Activated T-cell treated with anti-CD3 and anti-CD28 coated beads for 48 hours (primary cell): ENCODE data around the gene GDAP1L1.
"Not testable (repeated sequence)": the region's sequence is repeated elsewhere in the genome, so short reads cannot be mapped to it uniquely, and the experiment has no call there.

ENCODE experiments used
- DNase-seq: peaks from one replicate; pipeline ENCODE4 v3.0.0-alpha.2; 2020; ENCODE audit warnings: low read depth

GDAP1L1 gene

DNA sequence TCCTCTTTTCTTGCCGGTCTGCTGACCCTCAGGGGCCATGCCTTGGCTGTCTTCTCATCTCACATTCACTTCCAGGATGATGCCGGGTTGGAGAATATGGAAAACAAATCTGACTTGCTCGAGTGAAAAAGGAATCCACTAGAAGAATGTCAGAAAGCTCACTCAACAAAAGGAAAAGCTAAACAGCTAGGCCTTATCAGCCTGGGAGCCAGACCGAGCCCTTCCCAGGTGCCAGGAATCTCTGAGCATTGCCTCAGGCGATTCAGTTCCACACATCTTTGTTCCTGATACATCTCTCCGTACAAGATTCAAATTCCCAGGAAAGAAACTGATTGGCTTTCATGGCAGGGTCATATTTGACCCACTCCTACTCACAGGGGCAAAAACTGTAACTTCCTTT is 27.3 kb upstream of the GDAP1L1 start:
- DNase-seq: no peak

DNA sequence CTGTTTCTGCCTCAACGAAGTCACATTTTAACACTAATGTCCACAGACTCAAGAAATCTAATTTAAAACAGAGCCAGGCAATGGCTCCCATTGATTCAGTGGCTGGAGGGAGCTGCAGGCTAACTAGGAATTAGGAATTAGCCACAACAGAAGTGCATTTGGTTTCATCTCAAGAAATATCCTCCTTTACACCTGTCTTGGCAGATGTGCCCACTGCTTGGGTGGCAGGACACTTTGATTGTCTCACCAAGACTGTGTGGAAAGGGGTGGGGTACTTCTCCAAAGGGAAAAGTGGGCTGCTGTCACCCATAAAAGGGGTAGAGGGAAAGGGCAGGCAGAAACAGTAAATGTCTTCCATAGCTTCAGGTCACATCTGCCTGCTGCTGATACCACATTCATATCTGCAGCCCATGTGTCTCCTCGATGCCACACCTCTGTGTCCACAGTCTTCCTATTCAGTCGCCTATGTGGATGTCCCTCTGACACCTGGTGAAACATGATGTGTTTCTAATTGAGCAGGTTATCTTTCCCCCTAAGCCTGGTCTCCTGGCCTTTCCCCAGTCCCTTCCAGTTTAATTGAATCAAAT is 25.6 kb upstream of the GDAP1L1 start:
- DNase-seq: no peak

DNA sequence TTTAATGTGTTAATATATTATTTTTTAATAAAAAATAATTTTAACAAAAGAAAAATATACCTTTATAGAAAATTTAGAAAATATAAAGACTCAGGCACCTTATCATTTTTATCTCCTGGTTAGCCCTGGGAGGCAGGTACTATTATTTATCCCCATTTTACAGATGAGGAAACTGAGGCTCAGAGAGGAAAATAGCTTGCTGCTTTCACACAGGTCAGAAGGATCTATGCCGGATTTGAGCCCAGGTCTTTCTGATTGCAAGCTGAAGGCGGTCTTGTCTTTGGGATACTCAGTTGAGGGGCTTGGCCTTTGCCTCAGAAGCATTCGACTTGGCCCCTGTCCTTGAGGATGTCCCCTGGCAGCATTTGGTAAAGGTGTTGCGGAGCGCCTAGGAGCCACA is 25.1 kb upstream of the GDAP1L1 start:
- no peak for DNase-seq

DNA sequence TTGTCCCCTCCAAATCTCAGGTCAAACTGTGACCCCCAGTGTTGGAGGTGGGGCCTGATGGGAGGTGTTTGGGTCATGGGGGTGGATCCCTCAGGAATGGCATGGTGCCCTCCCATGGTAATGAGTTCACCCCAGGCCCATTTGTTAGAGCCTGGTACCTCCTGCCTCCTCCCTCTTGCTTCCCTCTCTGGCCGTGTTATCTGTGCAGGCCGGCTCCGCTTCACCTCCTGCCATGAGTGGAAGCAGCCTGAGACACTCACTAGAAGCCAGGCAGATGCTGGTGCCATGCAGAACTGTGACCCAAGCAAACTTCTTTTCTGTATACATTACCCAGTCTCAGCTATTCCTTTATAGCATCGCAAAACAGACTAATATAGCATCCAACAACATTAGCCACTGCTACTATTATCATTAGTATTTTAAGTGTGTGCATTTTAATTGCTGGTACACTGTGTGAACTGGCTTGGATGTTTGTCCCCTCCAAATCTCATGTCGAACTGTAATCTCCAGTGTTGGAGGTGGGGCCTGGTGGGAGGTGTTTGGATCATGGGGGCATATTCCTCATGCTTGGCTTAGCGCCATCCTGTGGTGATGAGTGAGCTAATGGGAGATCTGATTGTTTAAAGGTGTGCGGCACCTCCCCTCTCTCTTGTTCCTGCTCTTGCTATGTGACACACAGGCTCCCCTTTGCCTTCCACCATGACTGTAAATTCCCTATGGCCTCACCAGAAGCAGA is 24.3 kb upstream of the GDAP1L1 start:
- DNase-seq: no peak

DNA sequence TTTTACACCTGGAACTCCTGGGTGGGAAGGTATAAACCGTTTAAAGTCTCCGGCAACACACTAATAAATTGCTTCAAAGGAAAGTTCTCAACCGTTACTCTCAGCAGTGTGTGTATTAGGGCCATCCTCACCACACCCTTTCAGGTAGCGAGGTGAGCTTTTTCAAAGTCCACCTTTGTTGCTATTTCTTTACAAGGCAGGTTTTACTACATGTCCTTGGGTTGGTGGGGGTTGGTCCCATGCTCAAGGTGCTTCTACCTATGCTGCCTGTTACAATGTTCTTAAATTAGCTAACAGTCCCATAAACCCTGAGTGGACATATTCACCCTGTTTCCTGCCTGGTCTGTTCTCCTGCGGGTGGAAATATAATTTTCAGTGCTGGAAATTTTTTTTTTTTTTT is 23.4 kb upstream of the GDAP1L1 start:
- no peak for DNase-seq

DNA sequence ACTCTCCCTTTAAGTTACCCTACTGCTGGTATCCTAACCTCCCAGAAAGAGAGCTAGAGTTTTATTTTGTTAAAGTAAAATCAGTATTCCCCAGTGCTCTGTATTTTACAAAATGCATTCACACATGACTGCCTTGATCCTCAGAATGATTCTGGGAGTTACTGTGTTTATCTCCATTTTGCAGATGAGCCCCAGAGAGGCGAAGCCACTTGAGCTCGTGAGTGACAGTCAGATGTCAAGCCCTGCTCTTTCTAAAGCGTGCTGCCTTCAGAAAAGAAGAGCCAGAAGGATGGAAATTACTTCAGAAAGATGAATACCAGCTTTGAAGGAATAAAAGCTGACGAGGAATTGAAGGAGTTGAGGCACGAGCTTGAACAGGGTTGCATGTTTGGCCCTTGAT is 22.5 kb upstream of the GDAP1L1 start:
- DNase-seq: no peak

DNA sequence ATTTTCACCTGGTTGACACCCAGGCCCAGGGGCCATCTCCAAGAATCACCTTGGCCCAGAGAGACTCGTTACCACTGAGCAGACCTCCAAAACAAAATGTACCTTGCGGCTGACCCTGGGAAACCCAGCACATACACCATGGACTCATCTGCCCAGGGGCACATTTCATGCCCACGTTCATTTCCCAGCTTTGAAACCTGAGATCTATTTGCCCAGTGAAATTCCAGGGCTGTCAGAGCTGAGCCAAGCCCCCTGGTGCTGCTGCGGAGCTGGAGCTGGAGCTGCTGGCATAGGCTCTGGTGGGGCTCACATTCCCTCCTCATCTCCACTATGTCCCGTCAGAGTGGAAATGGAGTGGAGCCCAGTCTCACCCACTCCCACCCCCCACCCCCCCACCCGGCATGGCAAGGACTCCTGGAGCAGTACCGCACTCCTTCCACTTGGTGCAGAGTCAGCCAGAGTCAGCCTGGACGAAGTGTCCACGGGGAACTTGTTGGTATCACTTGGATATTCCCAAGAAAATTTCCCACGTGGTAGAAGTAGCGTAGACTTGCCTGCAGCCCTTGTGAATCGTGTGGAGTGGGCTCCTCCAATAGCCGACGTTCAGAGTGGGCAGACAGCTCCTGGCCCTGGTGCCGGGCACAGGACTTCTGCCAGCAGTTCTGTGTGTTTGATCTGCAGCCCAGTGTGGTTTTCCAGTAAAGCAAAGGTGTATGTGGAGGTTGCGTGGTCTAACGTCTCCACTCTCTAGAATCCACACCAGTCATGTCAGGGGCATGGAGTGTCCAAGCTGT is 18.4 kb upstream of the GDAP1L1 start:
- DNase-seq: no peak

DNA sequence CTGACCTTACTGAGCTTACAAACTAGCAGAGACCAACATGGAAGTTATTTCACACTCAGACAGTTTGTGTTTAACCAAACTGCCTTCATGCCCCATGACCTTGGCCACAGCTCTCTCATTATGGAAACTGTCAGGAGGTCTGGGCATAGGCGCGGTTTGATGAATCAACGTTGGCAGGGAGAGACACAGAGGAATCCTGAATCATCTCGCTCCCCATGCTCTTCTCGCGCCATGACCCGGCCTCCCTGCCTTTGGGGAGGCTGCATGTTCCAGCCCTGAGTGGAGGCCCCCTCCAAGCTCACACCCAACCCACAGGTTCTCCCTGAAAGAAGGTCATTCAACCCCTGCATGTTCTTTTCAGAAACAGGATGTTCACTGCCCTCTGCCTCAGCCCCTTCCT is 15.9 kb upstream of the GDAP1L1 start:
- DNase-seq: no peak

DNA sequence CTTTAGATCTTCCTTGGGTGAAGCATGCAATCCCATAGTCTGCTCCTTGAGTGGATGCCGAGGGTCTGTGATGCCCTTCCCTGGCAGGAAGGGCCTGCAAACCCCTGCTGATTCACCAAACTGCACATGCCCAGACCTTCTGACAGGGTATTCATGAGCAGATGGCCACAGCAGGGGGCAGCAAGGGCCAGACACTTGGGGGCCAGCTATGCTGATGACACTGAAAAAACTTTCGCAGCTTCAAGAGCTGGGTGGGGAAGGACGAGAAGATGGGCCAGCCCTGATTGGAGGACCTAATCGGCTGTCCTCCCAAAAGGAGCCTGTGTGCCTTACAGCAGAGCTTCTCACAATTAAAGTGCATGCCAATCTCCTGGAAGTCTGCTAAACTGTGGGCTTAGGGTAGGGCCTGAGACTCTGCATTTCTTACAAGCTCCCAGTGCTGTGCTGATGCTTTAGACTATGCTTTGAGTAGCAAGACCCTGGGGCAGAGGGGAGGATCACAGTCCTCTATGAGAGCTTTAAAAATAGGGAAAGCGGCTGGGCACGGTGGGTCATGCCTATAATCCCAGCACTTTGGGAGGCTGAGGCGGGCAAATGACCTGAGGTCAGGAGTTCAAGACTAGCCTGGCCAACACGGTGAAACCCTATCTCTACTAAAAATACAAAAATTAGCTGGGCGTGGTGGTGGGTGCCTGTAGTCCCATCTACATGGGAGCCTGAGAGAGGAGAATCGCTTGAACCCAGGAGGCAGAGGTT is 15.2 kb upstream of the GDAP1L1 start:
- no peak for DNase-seq

DNA sequence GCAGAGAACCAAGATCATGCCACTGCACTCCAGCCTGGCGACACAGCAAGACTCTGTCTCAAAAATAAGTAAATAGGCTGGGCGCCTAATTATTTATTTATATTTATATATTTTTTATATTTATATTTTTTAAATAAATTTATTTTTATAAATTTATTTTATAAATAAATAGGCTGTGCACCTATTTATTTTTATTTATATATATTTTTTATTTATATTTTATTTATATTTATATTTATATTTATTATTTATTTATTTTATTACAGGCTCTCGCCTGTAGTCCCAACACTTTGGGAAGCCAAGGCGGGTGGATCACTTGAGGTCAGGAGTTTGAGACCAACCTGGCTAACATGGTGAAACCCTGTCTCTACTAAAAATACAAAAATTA is 14.6 kb upstream of the GDAP1L1 start:
- not testable (repeated sequence) for DNase-seq

DNA sequence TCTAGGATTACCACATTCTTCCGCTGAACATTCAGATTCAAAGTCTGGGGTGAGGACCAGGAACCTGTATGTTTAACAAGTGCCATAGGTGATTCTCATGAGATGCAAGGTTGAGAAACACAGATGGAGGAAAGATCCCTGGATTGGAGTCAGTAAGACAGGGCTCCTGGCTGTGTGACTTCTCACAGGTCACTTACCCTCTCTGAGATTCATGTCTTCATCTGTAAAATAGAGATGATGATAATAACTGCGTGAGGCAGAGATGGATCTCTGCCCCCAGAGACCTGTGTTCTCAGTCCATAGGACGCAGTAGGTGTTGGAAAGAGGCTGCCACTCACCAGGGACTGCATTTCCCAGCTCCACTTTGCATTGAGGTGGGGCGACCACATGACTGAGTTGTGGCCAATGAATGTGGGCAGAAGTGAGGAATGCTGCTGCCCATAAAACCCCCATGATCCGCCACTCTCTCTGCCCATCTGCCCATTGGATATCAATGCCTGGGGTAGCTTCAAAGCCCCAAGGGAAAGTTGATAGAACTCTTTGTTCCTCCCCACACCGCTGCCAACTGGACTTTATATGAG is 13.6 kb upstream of the GDAP1L1 start:
- DNase-seq: no peak

DNA sequence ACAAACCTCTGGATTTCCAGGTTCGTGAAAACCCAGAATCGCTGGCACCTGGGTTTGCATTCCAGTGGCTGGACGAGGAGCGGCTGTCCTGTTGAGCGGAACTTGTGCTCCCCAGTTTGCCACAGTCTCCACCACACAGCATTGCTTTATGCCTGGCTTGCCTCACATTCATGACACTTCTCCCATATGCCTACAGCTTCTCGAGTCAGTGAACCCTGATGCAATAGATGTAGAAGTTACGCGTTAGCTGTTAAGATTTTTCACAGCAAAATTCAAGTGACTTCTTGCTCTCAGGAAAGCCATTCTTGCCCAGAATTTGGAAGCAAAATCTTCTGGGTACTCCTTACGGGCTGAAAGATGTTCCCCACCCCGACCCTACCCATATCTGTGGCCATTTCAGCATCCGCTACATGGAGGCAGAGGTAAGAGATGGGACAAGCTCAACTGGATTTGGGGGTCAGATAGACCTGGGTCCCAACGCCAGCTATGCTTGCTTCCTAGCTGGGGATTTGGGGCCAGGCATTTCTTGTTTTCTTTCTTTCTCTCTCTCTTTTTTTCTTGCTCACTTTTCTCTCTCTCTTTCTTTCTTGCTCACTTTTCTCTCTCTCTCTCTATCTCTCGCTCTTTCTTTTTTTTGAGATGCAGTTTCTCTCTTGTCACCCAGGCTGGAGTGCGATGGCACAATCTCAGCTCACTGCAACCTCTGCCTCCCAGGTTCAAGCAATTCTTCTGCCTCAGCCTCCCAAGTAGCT is 12.4 kb upstream of the GDAP1L1 start:
- no peak for DNase-seq

DNA sequence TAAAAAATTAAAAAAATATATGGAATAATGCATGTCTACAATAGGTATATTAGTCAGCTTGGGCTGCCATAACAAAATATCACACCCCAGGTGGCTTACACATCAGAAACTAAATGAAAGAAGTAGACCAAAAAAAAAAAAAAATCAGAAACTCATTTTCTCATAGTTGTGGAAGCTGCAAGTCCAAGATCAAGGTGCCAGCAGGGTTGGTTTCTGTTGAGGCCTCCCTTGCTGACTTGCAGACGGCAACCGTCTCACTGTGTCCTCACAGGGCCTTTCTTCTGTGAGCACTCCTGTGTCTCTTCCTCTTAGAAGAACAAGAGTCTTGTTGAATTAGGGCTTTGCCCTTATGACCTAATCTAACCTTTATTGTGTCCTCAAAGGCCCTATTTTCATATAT is 11.4 kb upstream of the GDAP1L1 start:
- DNase-seq: no peak

DNA sequence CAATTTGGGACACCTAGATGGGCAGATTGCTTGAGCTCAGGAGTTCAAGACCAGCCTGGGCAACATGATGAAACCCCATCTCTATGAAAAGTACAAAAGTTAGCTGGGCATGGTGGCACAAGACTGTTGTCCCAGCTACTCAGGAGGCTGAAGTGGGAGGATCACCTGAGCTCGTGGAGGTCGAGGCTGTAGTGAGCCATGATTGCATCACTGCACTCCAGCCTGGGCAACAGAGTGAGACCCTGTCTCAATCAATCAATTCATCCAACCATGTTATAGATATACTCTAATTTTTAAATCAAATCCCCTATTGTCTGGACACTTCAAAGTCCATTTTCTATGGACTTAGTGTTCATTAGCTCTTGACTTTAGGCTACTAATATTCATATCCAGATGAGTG is 10.3 kb upstream of the GDAP1L1 start:
- not testable (repeated sequence) for DNase-seq

DNA sequence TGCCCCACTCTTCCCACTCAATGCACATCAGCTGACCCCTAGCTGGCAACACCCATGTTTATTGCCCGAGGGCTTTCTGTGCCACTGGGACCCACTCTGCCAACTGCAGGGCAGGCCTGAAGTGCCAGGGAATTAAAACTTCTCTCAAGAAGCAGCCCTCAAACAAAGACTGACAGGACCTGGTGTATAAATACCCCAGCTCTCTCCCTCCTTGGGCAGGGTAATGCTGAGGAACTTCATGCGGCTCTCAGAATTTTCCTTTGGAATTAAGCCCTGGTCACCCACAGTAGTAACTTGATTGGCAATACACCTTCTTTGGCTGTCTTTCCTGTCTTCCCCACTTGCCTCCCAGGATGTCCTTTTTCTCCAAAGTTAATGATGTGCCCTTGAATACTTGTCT is 5.3 kb upstream of the GDAP1L1 start:
- DNase-seq: no peak

DNA sequence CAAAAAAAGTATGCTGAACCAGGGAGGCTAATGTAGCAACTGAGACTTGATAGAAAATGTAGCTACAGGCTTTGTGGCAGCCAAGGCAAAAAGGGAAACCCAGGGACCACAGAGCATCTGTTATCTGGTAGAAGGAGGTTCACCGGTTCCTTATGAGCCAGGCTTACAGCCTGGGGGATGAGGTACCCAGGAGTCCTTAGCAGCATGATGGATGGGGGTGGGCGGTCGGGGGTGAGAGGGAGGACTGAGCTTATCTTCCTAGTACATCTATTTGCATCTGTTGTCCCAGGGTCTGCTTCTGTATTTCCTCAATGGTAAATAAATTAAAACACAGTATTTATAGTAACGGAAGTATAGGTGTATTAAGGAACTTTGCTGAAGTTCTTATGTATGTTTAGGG is 1.1 kb upstream of the GDAP1L1 start:
- DNase-seq: no peak

DNA sequence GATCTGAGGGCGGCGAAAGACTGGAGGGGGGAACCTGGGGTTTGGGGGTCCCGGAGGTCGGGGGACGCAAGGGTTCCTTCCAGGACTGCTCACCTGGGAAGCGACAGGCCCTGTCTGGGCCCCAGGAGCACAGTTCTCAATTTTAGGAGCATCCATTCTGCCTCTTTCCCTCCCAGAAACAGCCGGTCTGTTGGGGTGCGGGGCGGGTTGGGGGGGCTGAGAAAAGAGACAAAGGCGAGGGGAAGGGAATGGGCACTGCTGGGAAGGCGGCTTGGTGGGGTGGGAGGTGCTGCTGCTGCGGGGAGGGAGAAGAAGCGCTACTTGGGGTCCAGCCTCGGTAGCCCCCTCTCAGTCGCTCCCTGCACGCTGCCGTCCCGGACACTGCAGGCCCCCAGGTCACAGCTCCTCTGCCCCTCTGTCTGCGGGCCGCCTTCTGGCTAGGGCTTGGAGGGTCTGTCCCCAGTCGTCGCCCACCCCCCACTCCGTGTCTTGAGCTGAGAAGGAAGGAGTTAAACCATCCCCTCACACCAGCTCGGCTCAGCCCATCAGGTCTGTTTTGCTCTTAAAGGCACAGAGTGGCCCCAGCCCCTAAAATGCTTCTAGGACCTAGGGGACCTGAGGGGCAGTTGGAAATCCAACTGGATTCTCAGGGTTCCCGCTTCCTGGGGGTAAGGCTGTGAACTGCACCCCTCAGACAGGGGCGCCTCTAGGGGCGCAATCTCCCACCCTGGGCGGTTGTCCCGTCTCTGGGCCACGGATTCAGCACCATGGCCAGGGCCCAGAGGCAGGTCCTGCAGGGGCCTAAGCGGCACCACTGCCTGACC is 690 bp downstream of the GDAP1L1 start:
- peak; percentile 30 for DNase-seq

DNA sequence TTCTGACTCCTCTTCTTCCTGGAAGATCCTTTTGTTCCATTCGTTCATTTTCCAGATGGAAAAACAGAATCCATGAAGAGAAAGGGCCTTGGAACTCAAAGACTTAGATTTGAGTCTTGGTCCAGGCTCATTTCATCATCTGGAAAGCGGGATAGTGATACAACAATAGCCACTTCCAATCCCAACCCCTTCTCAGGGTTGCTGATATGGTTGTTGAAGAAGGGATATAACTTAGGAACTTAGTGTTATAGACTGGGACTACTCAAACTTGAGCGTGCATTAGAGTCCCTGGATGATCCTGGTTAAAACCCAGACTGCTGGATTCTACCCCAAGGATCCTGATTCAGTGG is 1.3 kb downstream of the GDAP1L1 start:
- no peak for DNase-seq

DNA sequence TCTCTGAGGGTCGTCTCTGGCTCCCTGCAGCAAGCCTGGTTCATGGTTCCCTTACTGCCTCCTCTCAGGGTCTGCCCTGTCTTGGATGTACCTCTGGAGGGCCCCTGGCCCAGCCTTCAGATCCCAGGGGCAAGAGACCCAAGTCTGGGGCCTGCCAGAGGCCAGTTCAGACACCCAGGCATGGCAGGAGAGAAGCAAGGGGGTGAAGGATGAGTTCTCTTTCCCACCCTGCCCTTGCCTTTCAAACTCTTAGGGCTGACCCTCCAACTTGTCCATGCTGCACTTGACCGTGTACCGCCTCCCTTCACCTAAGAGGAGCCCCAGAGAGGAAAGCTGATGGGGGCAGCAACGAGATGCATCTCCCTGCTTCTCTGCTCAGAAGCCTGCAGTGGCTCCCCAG is 4.2 kb downstream of the GDAP1L1 start:
- DNase-seq: no peak

DNA sequence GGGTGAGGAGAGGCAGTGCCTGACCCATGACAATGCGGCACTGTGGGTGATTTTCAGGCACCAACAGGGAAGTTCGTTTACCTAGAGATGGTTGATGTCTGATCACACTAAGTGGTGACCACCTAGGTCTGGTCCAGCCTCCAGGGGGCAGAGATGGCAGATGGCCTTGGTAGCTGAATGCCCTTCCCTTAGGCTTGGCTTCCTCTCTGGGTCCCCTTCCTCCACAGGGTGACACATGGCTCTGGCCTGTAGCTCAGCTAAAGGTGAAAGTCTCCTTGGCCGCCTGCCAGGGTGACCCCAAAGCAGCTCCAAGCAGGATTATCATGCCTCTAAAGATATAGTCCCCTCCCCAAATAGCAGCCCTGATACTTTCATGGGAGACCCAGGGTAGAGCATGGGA is 6.4 kb downstream of the GDAP1L1 start:
- DNase-seq: no peak

DNA sequence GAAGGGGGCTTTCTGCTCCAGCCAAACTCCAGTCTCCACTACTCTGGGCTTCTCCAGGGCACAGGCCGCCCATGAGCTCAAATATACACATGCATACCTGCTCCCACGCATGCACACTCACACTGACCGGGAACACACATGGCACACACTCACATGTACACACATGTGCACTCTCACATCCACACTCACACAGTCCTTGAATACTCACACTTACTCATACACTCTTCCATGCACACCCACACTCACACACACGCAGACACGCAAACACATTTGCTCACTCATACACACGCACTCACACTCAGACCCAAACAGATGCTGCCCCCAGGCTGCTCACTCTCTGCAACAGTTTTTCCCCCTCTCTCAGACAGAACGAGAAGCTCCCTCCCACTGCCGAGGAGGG is 7.0 kb downstream of the GDAP1L1 start:
- no peak for DNase-seq
